HEK293 (cell line): ENCODE measurements around the gene KDM6A.

Experiments
- CTCF ChIA-PET: fragments of 350-600 bp; formaldehyde crosslinking; extraction: SDS; loops from one replicate; lab custom pipeline; 2021; ENCODE audit warnings: antibody characterized with exemption; lab: Yijun Ruan, JAX
- POLR2A ChIA-PET: fragments of 300-600 bp; formaldehyde crosslinking; extraction: SDS; loops from one replicate; lab custom pipeline; 2020; ENCODE audit warnings: antibody characterized with exemption, inconsistent platforms; lab: Yijun Ruan, JAX
- H3K27ac ChIP-seq: fragments of 200-500 bp; sonication (Bioruptor generic); 2 replicates; pipeline ENCODE4 v1.5.1; 2014; ENCODE audit warnings: low read depth, low read length, control low read depth, inconsistent platforms; ENCODE audit errors: extremely low read depth
- H3K36me3 ChIP-seq, 2 experiments: fragments of 200-500 bp in 1 of 2; sonication (Bioruptor generic) in 1 of 2; 1 replicate in 1 of 2; 2 replicates in 1 of 2; pipeline ENCODE4 v1.5.1; 2014 to 2017; ENCODE audit warnings: inconsistent platforms in 2 of 2, low read length in 2 of 2; ENCODE audit not compliant: control insufficient read depth in 2 of 2, insufficient read depth in 1 of 2
- H3K4me1 ChIP-seq: fragments of 200-500 bp; sonication (Bioruptor generic); 2 replicates; pipeline ENCODE4 v1.5.1; 2014; ENCODE audit warnings: mild to moderate bottlenecking, low read length, inconsistent platforms; ENCODE audit not compliant: control insufficient read depth, insufficient read depth
- H3K4me3 ChIP-seq: 2 replicates; pipeline ENCODE4 v1.5.1; 2011; ENCODE audit warnings: low read depth, mild to moderate bottlenecking, control low read depth, low read length, moderate library complexity
- H3K9me3 ChIP-seq: fragments of 200-500 bp; sonication (Bioruptor generic); 2 replicates; pipeline ENCODE4 v1.5.1; 2014; ENCODE audit warnings: low read depth, low read length, inconsistent platforms; ENCODE audit not compliant: control insufficient read depth, insufficient read depth
- BCL11A ChIP-seq: fragments of 450-650 bp; formaldehyde crosslinking; IDR thresholded peaks from 2 replicates; pipeline ENCODE4 v1.5.1; 2016; ENCODE audit warnings: low read depth, missing biosample characterization, missing genetic modification characterization
- IKZF3 ChIP-seq: fragments of 450-650 bp; IDR thresholded peaks from 2 replicates; pipeline ENCODE4 v1.5.0; 2018; ENCODE audit warnings: missing biosample characterization, mild to moderate bottlenecking, missing genetic modification characterization, moderate library complexity
- KLF16 ChIP-seq: fragments of 450-650 bp; formaldehyde crosslinking; IDR thresholded peaks from 2 replicates; pipeline ENCODE4 v1.5.1; 2017; ENCODE audit warnings: missing biosample characterization, missing genetic modification characterization
- MYNN ChIP-seq: fragments of 450-650 bp; formaldehyde crosslinking; IDR thresholded peaks from 2 replicates; pipeline ENCODE4 v1.5.1; 2016; ENCODE audit warnings: missing biosample characterization, missing genetic modification characterization, borderline replicate concordance
- REST ChIP-seq: fragments of 450-650 bp; formaldehyde crosslinking; IDR thresholded peaks from 2 replicates; pipeline ENCODE4 v1.5.1; 2016; ENCODE audit warnings: missing biosample characterization, missing genetic modification characterization
- SALL2 ChIP-seq: fragments of 450-650 bp; formaldehyde crosslinking; IDR thresholded peaks from 2 replicates; pipeline ENCODE4 v1.5.0; 2017; ENCODE audit warnings: missing biosample characterization, mild to moderate bottlenecking, missing genetic modification characterization, borderline replicate concordance
- SP3 ChIP-seq: fragments of 450-650 bp; formaldehyde crosslinking; IDR thresholded peaks from 2 replicates; pipeline ENCODE4 v1.5.1; 2016; ENCODE audit warnings: missing biosample characterization, missing genetic modification characterization
- ZFHX2 ChIP-seq: fragments of 450-650 bp; formaldehyde crosslinking; conservative IDR thresholded peaks from 2 replicates; pipeline ENCODE4 v1.5.1; 2016; ENCODE audit warnings: missing biosample characterization, missing genetic modification characterization
- ZNF266 ChIP-seq: fragments of 450-650 bp; formaldehyde crosslinking; IDR thresholded peaks from 2 replicates; pipeline ENCODE4 v1.5.1; 2016; ENCODE audit warnings: missing biosample characterization, missing genetic modification characterization, low read depth
- ZNF423 ChIP-seq: fragments of 450-650 bp; formaldehyde crosslinking; IDR thresholded peaks from 2 replicates; pipeline ENCODE4 v1.5.1; 2016; ENCODE audit warnings: missing biosample characterization, missing genetic modification characterization
- ZNF473 ChIP-seq: fragments of 450-650 bp; formaldehyde crosslinking; IDR thresholded peaks from 2 replicates; pipeline ENCODE4 v1.5.1; 2017; ENCODE audit warnings: missing biosample characterization, missing genetic modification characterization
- ZNF558 ChIP-seq: fragments of 450-650 bp; formaldehyde crosslinking; IDR thresholded peaks from 2 replicates; pipeline ENCODE4 v1.5.1; 2016; ENCODE audit warnings: missing biosample characterization, missing genetic modification characterization
- ZNF654 ChIP-seq: fragments of 450-650 bp; formaldehyde crosslinking; IDR thresholded peaks from 2 replicates; pipeline ENCODE4 v1.5.1; 2016; ENCODE audit warnings: low read depth, missing biosample characterization, missing genetic modification characterization
- ZNF776 ChIP-seq: fragments of 450-650 bp; formaldehyde crosslinking; IDR thresholded peaks from 2 replicates; pipeline ENCODE4 v1.5.0; 2017; ENCODE audit warnings: missing biosample characterization, missing genetic modification characterization, borderline replicate concordance
- ZSCAN16 ChIP-seq: fragments of 450-650 bp; formaldehyde crosslinking; IDR thresholded peaks from 2 replicates; pipeline ENCODE4 v1.5.1; 2016; ENCODE audit warnings: missing biosample characterization, missing genetic modification characterization
- TF ChIP-seq, protein P1 (sequence below): fragments of 450-650 bp; formaldehyde crosslinking; IDR thresholded peaks from 2 replicates; pipeline ENCODE4 v1.5.1; 2016; ENCODE audit warnings: missing biosample characterization, missing genetic modification characterization
- TF ChIP-seq, protein P2 (sequence below): fragments of 450-650 bp; formaldehyde crosslinking; conservative IDR thresholded peaks from 2 replicates; pipeline ENCODE4 v1.5.1; 2016; ENCODE audit warnings: low read depth, missing biosample characterization, missing genetic modification characterization
- TF ChIP-seq, protein P3 (sequence below): fragments of 450-650 bp; formaldehyde crosslinking; IDR thresholded peaks from 2 replicates; pipeline ENCODE4 v1.5.1; 2016; ENCODE audit warnings: missing biosample characterization, missing genetic modification characterization
- TF ChIP-seq, protein P4 (sequence below): fragments of 450-650 bp; formaldehyde crosslinking; IDR thresholded peaks from 2 replicates; pipeline ENCODE4 v1.5.1; 2017; ENCODE audit warnings: missing biosample characterization, missing genetic modification characterization
- TF ChIP-seq, protein P5 (sequence below): fragments of 450-650 bp; formaldehyde crosslinking; IDR thresholded peaks from 2 replicates; pipeline ENCODE4 v1.5.1; 2017; ENCODE audit warnings: missing biosample characterization, missing genetic modification characterization

KDM6A gene

DNA sequence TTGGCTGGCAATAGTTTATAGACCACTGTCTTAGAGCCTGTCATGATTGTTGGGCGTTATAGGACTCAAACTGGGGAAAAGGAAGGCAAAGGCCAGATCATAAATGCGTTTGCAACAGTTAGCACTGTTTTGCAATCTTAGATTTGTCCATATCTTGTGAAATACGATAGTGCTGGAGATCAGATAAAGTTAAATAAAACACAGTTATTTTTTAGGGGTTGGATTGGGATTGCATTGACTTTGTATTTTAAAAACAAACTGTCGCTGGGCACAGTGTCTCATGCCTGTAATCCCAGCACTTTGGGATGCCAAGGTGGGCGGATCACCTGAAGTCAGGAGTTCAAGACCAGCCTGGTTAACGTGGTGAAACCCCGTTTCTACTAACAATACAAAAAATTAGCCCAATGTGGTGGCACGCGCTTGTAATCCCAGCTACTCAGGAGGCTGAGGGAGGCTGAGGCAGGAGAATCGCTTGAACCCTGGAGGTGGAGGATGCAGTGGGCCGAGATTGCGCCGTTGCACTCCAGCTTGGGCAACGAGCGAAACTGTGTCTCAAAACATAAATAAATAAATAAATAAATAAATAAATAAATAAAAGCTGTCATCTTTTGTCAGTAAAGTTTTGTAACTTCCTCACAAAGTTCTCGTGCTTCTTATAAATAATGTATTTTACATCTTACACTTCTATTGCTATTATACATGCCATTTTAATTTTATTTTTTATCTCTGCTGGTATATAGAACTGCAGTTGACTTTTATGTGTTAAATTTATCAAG, 117.2 kb downstream of the KDM6A start (continued):
- no peak for TF ChIP-seq ZNF423 (tag by site-specific recombination)
- TF ChIP-seq MYNN (tag by site-specific recombination): no peak
- TF ChIP-seq ZNF266 (tag by site-specific recombination): 0 out of 2 replicates have a peak, but pooled peaks have one; percentile 19
- TF ChIP-seq, all 188 proteins: peak for 14

GRCh38 chrX:44992775-44993174, 119.8 kb downstream of the KDM6A start:
- Histone ChIP-seq H3K36me3 (no peaks in the 10 kb centered on the region; a peak in 1 of 3 replicates), H3K4me3 (no peak overlapping the region), H3K4me1 (peaks cover 7% of the 10 kb centered on the region), H3K27ac (no peak overlapping the region), H3K9me3 (no peaks in the 10 kb centered on the region)
- CTCF ChIA-PET: interaction anchor here (0.7 kb wide), 1 partner anchor 30 kb away, joined by 3 read pairs; no protein-coding TSS in a partner anchor
- POLR2A ChIA-PET: no interaction called here
- TF ChIP-seq ZFHX2 (tag by site-specific recombination) (no peak), ZNF776 (tag by site-specific recombination) (no peak), ZNF558 (tag by site-specific recombination) (no peak), SALL2 (tag by site-specific recombination) (no peak), BCL11A (tag by site-specific recombination) (no peak), SP3 (no peak), ZSCAN16 (tag by site-specific recombination) (no peak), IKZF3 (tag by site-specific recombination) (no peak), ZNF473 (no peak), REST (tag by site-specific recombination) (no peak), KLF16 (no peak), ZNF654 (tag by site-specific recombination) (no peak)
- TF ChIP-seq, protein P1, sequence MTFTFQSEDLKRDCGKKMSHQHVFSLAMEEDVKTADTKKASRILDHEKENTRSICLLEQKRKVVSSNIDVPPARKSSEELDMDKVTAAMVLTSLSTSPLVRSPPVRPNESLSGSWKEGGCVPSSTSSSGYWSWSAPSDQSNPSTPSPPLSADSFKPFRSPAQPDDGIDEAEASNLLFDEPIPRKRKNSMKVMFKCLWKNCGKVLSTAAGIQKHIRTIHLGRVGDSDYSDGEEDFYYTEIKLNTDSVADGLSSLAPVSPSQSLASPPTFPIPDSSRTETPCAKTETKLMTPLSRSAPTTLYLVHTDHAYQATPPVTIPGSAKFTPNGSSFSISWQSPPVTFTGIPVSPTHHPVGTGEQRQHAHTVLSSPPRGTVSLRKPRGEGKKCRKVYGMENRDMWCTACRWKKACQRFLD (tag by site-specific recombination): no peak
- TF ChIP-seq, protein P2, sequence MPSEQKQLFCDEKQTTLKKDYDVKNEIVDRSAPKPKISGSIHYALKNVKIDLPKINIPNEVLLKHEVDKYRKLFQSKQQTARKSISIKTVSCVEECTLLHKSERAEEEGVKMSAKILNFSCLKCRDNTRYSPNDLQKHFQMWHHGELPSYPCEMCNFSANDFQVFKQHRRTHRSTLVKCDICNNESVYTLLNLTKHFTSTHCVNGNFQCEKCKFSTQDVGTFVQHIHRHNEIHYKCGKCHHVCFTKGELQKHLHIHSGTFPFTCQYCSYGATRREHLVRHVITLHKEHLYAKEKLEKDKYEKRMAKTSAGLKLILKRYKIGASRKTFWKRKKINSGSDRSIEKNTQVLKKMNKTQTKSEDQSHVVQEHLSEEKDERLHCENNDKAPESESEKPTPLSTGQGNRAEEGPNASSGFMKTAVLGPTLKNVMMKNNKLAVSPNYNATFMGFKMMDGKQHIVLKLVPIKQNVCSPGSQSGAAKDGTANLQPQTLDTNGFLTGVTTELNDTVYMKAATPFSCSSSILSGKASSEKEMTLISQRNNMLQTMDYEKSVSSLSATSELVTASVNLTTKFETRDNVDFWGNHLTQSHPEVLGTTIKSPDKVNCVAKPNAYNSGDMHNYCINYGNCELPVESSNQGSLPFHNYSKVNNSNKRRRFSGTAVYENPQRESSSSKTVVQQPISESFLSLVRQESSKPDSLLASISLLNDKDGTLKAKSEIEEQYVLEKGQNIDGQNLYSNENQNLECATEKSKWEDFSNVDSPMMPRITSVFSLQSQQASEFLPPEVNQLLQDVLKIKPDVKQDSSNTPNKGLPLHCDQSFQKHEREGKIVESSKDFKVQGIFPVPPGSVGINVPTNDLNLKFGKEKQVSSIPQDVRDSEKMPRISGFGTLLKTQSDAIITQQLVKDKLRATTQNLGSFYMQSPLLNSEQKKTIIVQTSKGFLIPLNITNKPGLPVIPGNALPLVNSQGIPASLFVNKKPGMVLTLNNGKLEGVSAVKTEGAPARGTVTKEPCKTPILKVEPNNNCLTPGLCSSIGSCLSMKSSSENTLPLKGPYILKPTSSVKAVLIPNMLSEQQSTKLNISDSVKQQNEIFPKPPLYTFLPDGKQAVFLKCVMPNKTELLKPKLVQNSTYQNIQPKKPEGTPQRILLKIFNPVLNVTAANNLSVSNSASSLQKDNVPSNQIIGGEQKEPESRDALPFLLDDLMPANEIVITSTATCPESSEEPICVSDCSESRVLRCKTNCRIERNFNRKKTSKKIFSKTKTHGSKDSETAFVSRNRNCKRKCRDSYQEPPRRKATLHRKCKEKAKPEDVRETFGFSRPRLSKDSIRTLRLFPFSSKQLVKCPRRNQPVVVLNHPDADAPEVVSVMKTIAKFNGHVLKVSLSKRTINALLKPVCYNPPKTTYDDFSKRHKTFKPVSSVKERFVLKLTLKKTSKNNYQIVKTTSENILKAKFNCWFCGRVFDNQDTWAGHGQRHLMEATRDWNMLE: no peak
- TF ChIP-seq, protein P3, sequence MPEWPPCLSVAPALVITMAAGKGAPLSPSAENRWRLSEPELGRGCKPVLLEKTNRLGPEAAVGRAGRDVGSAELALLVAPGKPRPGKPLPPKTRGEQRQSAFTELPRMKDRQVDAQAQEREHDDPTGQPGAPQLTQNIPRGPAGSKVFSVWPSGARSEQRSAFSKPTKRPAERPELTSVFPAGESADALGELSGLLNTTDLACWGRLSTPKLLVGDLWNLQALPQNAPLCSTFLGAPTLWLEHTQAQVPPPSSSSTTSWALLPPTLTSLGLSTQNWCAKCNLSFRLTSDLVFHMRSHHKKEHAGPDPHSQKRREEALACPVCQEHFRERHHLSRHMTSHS: no peak
- TF ChIP-seq, protein P4, sequence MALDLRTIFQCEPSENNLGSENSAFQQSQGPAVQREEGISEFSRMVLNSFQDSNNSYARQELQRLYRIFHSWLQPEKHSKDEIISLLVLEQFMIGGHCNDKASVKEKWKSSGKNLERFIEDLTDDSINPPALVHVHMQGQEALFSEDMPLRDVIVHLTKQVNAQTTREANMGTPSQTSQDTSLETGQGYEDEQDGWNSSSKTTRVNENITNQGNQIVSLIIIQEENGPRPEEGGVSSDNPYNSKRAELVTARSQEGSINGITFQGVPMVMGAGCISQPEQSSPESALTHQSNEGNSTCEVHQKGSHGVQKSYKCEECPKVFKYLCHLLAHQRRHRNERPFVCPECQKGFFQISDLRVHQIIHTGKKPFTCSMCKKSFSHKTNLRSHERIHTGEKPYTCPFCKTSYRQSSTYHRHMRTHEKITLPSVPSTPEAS: no peak
- TF ChIP-seq, protein P5, sequence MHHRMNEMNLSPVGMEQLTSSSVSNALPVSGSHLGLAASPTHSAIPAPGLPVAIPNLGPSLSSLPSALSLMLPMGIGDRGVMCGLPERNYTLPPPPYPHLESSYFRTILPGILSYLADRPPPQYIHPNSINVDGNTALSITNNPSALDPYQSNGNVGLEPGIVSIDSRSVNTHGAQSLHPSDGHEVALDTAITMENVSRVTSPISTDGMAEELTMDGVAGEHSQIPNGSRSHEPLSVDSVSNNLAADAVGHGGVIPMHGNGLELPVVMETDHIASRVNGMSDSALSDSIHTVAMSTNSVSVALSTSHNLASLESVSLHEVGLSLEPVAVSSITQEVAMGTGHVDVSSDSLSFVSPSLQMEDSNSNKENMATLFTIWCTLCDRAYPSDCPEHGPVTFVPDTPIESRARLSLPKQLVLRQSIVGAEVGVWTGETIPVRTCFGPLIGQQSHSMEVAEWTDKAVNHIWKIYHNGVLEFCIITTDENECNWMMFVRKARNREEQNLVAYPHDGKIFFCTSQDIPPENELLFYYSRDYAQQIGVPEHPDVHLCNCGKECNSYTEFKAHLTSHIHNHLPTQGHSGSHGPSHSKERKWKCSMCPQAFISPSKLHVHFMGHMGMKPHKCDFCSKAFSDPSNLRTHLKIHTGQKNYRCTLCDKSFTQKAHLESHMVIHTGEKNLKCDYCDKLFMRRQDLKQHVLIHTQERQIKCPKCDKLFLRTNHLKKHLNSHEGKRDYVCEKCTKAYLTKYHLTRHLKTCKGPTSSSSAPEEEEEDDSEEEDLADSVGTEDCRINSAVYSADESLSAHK (tag by site-specific recombination): no peak
